Ishikawa (cell line): ENCODE measurements around the gene CYP27C1.

Source experiments
- CEBPB ChIP-seq: IDR thresholded peaks from 2 replicates; pipeline ENCODE4 v1.6.1; 2012
- CREB1 ChIP-seq: IDR thresholded peaks from 2 replicates; pipeline ENCODE4 v1.6.1; 2012; ENCODE audit warnings: low read depth
- EGR1 ChIP-seq: IDR thresholded peaks from 2 replicates; pipeline ENCODE4 v1.6.1; 2012
- EP300 ChIP-seq: IDR thresholded peaks from 2 replicates; pipeline ENCODE4 v1.6.1; 2012; ENCODE audit warnings: borderline replicate concordance
- FOXM1 ChIP-seq: IDR thresholded peaks from 2 replicates; pipeline ENCODE4 v1.6.1; 2012; ENCODE audit warnings: low read depth, borderline replicate concordance
- NFIC ChIP-seq: IDR thresholded peaks from 2 replicates; pipeline ENCODE4 v1.6.1; 2012
- RAD21 ChIP-seq: IDR thresholded peaks from 2 replicates; pipeline ENCODE4 v1.6.1; 2012; ENCODE audit warnings: low read depth
- TAF1 ChIP-seq: IDR thresholded peaks from 2 replicates; pipeline ENCODE4 v1.6.1; 2012; ENCODE audit warnings: low read depth, mild to moderate bottlenecking
- TCF12 ChIP-seq: IDR thresholded peaks from 2 replicates; pipeline ENCODE4 v1.6.1; 2012; ENCODE audit warnings: low read depth
- TEAD4 ChIP-seq: IDR thresholded peaks from 2 replicates; pipeline ENCODE4 v1.6.1; 2012
- USF1 ChIP-seq: IDR thresholded peaks from 2 replicates; pipeline ENCODE4 v1.6.1; 2012
- YY1 ChIP-seq: IDR thresholded peaks from 2 replicates; pipeline ENCODE4 v1.6.1; 2012; ENCODE audit warnings: low read depth
- ZBTB7A ChIP-seq: IDR thresholded peaks from 2 replicates; pipeline ENCODE4 v1.6.1; 2012; ENCODE audit warnings: low read depth
- TF ChIP-seq, protein P1 (sequence below): IDR thresholded peaks from 2 replicates; pipeline ENCODE4 v1.6.1; 2012
- TF ChIP-seq, protein P2 (sequence below): IDR thresholded peaks from 2 replicates; pipeline ENCODE4 v1.6.1; 2012; ENCODE audit warnings: low read depth, mild to moderate bottlenecking

The CYP27C1 gene

DNA sequence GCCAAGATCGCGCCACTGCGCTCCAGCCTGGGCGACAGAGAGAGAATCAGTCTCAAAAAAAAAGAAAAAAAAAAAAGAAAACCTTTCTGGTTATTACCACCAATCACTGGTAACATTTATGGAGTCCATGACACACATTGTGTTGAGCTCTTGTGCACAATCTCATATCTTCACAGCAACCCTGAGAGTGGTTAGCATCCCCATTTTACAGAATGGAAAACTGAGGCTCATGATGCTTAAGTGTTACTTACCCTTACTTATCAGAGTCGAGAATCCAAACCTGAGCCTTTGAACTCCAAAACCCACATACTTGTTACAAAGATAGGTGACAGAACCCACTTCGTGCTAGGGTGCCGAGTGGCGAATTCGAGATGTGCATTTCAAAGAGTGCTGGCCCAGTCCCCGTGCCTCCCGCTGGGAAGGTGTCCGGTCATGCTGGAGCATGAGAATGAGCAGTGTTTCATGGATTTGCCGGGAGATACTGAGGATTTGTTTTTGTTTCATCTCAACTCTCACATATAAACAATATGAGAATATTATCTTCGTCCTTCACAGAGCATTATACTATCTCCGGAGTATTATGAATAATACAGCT is 50.9 kb downstream of the CYP27C1 start:
- TF ChIP-seq USF1: no peak
- TF ChIP-seq, protein P1, sequence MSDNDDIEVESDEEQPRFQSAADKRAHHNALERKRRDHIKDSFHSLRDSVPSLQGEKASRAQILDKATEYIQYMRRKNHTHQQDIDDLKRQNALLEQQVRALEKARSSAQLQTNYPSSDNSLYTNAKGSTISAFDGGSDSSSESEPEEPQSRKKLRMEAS: no peak
- no peak for TF ChIP-seq ZBTB7A
- TF ChIP-seq FOXM1: no peak
- TF ChIP-seq TAF1: no peak
- TF ChIP-seq TCF12: no peak

DNA sequence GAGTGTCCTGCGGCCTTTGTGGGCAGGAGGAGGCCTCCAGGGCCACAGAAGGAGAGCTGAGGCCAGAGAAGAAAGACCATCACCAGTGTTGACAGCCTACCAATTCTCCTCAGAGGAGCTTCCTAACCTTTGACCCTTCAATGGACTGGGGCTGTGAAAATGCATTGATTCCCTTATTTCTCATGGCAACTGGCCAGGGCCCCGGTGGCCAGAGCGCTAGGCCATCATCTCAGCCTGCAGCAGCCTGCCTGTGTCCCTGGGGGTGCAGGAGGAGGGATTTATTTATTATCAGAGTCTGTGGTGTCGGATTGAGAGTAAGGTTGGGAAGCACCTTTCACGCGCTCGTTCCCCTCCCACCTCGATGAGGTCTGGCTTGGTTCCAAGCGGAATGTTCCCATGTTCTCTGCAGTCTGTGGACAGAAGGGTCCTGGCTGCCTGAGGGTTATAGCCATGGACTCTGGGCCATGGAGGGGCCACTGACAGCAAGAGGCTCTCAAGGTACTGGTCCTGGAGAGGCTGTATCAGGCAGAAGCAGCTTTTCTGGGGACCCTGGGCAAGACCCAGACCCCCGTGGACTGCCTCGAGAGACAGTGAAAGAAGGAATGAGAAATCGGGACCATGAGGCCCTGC is 53.8 kb downstream of the CYP27C1 start:
- no peak for TF ChIP-seq TCF12
- TF ChIP-seq, protein P1: no peak
- no peak for TF ChIP-seq USF1
- TF ChIP-seq TAF1: no peak
- TF ChIP-seq CREB1: no peak
- no peak for TF ChIP-seq EGR1
- no peak for TF ChIP-seq TEAD4
- TF ChIP-seq, protein P2, sequence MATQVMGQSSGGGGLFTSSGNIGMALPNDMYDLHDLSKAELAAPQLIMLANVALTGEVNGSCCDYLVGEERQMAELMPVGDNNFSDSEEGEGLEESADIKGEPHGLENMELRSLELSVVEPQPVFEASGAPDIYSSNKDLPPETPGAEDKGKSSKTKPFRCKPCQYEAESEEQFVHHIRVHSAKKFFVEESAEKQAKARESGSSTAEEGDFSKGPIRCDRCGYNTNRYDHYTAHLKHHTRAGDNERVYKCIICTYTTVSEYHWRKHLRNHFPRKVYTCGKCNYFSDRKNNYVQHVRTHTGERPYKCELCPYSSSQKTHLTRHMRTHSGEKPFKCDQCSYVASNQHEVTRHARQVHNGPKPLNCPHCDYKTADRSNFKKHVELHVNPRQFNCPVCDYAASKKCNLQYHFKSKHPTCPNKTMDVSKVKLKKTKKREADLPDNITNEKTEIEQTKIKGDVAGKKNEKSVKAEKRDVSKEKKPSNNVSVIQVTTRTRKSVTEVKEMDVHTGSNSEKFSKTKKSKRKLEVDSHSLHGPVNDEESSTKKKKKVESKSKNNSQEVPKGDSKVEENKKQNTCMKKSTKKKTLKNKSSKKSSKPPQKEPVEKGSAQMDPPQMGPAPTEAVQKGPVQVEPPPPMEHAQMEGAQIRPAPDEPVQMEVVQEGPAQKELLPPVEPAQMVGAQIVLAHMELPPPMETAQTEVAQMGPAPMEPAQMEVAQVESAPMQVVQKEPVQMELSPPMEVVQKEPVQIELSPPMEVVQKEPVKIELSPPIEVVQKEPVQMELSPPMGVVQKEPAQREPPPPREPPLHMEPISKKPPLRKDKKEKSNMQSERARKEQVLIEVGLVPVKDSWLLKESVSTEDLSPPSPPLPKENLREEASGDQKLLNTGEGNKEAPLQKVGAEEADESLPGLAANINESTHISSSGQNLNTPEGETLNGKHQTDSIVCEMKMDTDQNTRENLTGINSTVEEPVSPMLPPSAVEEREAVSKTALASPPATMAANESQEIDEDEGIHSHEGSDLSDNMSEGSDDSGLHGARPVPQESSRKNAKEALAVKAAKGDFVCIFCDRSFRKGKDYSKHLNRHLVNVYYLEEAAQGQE: no peak
- no peak for TF ChIP-seq EP300
- no peak for TF ChIP-seq FOXM1
- no peak for TF ChIP-seq RAD21
- TF ChIP-seq CEBPB: no peak

DNA sequence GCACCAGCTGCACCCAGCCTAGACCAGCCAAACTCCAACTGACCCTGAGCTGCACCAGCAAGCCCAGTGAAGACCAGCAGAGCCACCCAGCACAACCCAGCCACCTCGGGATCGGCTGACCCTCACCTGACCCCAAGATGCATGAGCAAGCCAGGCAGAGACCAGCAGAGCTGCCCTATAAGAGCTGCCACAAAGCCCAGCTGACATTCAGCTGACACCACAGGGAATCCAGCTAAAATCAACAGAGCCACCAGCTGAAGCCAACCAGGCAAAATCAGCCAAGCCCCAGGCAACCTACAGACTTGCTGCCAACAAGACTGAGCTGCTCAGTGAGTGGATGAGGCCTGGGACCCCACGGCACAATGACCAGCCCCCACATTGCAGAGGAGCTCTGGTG is 54.6 kb downstream of the CYP27C1 start:
- TF ChIP-seq YY1: no peak
- TF ChIP-seq EGR1: no peak

GRCh38 chr2:127164761-127165538 is 55.1 kb downstream of the CYP27C1 start:
- TF ChIP-seq CREB1 (no peak), TAF1 (no peak), USF1 (no peak), CEBPB (no peak), TCF12 (no peak), FOXM1 (no peak), ZBTB7A (no peak), RAD21 (no peak), NFIC (no peak), EGR1 (no peak), TEAD4 (no peak), EP300 (no peak), YY1 (no peak)
- TF ChIP-seq, protein P2: no peak
- TF ChIP-seq, protein P1: no peak

DNA sequence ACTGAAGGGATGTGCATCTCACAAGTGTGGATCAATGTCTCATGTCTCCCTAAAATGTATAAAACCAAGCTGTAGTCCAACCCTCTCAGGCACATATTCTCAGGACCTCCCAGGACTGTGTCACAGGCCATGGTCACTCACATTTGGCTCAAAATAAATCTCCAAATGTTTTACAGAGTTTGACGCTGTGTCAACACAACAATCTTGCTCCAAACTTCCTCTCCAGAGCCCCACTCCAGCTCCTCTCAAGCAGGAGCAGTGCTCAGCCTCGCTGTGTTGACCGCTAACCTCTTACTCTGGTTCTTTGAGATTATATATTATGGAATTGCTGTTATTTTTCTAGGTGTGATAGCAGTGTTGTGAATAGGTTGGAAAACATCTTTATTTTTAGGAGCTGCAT is 56.2 kb downstream of the CYP27C1 start:
- no peak for TF ChIP-seq EP300
- TF ChIP-seq TEAD4: no peak
- no peak for TF ChIP-seq TAF1
- TF ChIP-seq ZBTB7A: no peak
- TF ChIP-seq NFIC: no peak
- no peak for TF ChIP-seq YY1
- TF ChIP-seq USF1: no peak
- TF ChIP-seq, protein P1: no peak
- no peak for TF ChIP-seq CREB1
